NCI-H2196 (cell line): ENCODE results near the gene WDFY3.
A peak's percentile ranks its signal among the peaks of the same experiment; 100 is the strongest.

Source experiments
- DNase-seq: peaks from one replicate; lab custom pipeline; 2025; ENCODE audit not compliant: unreplicated experiment; lab: John Stamatoyannopoulos, UW

Gene WDFY3

DNA sequence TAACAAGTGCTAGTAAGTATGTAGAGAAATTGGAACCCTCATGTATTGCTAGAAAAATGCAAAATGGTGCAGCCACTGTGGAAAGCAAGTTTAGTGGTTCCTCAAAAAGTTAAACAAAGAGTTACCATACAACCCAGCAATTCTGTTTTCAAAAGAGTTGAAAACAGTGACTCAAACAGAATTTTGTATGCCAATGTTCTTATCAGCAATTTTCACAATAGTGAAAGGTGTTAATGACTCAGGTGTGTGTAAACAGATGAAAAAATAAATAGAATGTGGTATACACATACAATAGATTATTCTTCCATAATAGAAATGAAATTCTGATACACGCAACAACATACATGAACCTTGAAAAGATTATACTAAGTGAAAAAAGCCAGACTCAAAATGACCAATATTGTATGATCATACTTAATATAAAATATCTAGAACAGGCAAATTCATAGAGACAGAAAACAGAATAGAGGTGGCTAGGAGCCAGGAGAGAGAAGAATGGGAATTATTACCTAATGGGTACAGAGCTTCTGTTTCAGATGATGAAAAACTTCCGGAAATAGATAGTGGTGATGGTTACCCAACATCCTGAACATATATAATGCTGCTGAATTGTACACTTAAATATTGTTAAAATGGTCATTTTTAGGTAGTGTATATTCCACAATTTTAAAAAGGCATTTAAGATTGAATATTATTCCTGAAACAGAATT lies 51.6 kb downstream of the WDFY3 start:
- DNase-seq = no peak

DNA sequence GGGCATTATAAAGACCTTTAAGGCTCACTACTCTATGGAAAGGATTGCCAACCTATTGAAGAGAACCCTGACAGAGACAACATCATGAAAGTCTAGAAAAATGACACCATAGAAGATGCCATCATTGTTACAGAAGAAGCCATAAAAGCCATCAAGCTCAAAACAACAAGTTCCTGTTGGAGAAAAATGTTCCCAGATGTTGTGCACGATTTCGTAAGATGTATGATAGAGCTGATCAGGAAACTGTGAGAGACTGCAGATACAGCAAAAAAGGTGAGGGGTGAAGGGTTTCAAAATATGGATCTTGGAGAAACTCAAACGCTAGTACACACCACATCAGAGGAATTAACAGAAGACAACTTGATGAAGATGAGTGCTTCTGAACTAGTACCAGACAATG lies 53.3 kb downstream of the WDFY3 start:
- DNase-seq = no peak

DNA sequence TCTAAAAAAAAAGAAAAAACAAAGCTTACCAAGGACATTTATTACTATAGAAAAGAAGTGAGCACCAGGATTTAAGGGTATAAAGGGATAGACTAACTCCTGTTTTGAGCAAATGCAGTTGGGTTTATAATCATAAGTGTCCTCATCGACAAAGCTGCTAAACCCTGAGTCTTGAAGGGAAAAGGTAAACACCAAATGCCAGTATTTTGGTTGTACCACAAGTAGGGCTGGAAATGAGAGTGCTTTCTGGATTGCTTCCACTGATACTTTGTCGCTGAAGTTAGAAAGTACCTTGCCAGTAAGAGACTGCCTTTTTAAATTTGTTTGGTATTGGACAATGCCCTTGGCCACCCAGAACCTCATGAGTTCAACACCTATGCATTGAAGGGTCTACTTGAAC lies 53.7 kb downstream of the WDFY3 start:
- DNase-seq = no peak

DNA sequence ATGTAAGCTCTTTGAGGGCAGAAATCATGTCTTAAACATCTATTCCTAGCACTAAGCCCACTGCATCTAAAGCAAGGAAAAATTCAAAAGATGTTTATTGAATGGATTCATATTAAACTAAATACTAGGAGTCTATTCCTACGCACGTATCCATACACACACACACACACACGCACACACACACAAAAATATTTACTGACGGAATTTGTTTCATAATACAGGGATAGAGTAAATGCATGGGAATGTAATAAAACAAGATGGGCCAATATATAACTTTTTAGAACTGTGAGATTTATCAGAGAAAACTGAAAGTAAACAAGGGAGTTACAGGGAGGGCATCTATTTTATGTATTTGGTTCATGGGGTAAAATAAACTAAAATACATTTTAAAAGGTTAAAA lies 57.6 kb downstream of the WDFY3 start:
- no peak for DNase-seq

DNA sequence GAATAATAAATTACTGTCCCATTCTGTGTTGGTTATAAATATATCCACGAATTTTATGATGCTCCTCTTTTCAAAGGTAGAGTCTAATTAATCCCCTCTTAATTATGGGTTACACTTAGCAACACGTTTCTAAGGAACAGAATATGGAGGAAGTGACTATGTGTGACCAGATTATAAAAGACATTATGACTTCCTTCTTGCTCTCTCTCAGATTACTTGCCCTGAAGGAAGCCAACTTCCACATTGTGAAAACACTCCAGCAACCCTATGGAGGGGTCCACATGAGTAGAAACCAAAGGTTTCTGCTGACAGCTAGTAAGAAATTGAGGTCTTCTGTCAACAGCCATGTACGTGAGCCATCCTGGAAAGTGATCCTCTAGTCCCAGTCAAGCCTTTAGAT lies 59.3 kb downstream of the WDFY3 start:
- no peak for DNase-seq

DNA sequence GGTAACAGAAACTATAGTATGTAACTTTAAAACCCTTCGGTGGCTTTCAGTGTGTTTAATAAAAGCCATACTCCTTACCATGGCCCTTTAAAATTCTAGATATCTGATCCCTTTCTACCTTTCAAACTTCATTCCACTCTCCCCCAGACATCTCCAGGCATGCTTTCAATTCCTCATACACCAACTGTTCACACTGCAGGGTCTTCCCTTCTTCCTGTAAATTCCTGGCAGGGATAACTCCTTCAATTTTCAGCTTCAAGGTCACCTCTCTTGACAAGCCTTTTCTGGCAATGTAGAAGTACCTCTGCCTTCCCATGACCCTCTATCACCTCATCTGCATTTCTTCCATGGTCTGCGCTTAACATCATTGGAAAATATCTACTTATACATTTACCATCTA lies 60.8 kb downstream of the WDFY3 start:
- no peak for DNase-seq

DNA sequence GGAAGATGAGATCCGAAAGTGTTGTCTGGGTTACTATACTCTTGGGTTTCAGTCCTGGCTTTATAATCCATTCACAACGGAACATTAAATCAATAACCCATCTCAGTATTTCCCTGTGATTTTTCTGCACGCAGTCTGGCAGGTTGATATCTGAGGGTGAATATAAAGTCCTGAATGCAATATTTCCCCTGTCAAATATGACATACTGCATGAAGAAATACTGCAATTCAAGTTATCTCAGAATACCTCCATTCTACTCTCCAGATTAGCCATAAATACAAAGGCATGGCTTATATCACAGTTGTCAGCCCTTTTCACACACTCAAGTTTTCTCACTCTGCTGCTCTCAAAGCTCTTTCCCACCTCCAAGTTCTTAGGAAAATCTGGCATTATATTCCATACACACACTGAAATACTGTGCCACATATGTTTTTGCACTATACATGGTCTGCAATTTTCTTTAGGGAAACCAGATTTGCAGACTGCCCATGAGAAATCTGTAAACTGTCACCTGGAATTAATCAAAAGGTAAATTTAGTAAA lies 64.7 kb downstream of the WDFY3 start:
- no peak for DNase-seq

DNA sequence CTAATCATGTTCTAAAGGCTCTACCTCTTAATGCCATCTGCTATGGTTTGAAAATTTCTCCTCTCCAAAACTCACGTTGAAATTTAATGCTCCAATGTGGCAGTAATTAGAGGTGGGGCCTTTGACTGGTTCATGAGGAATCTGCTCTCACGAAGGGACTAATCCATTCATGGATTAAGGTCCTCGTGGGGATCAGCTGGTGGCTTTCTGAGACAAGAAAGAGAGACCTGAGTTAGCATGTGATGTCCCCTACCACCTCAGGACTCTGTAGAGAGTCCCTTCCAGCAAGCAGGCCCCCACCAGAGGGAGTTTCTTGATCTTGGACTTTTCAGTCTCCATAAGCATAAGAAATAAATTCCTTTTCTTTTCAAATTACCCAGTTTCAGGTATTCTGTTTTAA lies 65.3 kb downstream of the WDFY3 start:
- DNase-seq = no peak

DNA sequence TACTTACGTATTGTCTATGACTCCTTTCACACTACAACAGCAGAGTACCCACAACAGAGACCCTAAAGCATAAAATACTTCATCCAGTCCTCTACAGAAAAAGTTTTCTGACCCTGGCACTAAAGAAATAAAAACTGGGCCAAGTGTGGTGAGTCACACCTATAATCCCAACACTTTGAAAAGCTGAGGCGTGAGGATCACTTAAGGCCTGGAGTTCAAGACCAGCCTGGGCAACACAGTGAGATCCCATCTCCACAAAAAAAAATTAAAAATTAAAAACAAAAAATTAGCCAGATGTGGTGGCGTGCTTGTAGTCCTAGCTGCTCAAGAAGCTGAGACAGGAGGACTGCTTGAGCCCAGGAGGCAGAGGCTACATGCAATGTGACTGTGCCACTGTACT lies 66.9 kb downstream of the WDFY3 start:
- DNase-seq = no peak

DNA sequence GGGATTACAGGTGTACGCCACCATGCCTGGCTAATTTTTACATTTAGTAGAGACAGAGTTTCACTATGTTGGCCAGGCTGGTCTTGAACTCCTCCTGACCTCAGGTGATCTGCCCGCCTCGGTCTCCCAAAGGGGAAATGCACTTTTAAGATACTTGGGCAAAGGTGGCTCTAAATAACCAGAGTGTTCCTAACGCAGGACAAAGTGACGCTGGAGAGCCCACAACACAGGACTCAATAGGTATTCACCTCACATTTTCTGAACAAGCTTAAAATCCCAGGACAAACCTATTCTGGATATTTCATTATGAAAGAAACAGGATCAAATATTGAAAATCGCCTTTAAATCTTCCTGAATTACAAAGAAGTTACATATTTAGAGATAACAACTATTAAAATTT lies 69.0 kb downstream of the WDFY3 start:
- DNase-seq = no peak

DNA sequence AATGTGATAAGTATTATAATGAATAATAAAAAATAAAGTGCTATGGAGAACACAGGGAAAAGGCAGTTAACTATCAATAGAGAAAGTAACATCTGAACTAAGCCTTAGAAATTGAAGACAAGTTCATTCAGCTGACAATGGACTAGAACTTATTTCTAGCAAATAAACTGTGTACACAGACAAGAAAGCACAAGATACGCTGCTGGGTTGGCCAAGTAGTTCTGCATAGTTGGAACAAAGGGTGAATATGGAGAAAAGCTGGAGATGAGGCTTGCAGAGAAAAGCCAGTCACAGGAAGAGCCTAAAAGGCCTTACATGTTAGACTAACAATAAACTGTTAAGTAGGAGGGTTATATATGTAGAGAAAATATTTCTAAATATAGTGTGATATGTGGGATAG lies 71.2 kb downstream of the WDFY3 start:
- no peak for DNase-seq

DNA sequence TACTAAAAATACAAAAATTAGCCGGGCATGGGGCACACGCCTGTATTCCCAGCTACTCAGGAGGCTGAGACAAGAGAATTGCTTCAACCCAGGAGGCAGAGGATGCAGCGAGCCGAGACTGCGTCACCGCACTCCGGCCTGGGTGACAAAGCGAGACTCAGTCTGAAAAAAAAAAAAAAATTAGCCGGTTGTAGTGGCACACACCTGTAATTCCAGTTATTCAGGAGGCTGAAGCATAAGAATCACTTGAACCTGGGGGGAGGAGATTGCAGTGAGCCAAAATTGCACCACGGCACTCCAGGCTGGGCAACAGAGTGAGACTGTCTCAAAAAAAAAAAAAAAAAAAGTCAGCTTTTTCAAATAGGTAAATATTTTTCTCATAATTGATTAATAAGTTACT lies 71.9 kb downstream of the WDFY3 start:
- DNase-seq = no peak

DNA sequence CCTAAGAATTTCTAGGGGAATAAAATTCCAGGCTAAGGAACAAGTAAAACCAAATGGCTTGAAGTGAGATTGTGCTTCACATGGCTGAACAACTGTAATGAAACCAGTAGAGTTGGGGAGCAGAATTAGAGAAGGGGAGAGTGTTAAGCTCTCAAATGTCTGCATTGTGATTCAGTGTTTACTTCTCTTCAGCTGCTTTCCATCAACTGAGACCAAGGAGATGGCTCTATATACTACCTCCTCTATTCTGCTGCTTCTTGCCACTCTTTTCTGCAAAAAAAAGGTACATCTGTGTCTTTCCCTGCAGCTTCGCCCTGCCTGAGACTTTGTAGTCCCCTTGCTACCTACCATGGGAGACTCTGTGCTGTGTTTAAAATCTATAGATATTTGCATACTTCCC lies 73.5 kb downstream of the WDFY3 start:
- DNase-seq = no peak

DNA sequence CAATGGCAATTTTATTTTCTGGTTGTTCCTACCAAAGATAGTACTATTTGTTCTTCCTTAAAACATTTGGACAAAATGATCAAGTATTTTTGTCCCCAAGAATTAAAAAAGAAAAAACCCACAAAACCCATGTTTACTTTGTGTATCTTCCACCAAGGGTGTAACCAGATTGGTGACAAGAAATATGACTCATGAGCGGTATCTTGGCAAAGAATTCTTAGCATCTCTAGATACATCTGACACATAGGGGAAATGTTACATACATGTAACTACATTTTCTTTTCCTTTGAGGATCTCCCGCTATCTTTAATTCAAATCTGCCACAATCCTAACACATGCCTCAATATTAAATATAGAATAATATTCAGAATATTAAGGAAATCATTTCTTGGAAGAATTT lies 78.7 kb downstream of the WDFY3 start:
- DNase-seq = no peak

DNA sequence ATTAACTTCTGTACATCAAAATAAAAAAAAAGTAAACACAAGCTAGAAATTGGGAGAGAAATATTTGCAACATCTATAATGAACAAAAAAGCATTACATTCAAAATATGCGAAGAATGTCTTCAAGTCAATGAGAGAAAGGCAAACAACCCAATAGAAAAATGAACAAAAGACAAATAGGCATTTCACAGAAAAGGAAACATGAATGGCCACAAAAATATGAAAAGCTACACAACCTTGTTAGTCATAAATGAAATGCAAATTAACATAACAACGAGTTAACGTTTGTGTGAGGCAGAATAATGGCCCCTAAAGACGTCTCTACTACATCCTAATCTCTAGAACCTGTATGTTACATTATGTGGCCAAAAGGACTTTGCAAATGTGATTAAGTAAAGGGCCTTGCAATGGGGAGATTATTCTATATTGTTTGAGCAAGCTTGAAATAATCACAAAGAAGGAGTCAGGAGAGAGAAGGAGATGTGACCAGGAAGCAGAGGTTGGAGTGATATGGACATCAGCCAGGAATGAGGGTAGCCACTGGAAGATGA lies 86.8 kb downstream of the WDFY3 start:
- no peak for DNase-seq

DNA sequence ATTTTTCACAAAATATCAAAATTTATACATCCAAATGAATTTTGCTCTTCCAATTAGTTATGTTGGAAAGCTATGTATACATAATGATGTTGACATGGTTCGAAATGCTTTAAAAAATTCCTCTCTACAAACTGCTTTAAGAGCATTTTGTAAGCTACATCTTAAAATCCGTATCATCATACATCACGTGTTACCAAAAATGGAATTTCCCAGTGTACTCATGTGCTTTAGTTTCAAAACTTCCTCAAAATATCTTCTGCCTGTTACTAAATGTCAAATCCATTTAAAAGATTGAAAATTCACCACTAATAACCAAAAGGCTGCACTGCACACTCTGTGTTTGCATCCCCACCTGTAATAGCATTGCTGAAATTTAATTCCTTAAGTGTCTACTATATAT lies 87.9 kb downstream of the WDFY3 start:
- DNase-seq = no peak

DNA sequence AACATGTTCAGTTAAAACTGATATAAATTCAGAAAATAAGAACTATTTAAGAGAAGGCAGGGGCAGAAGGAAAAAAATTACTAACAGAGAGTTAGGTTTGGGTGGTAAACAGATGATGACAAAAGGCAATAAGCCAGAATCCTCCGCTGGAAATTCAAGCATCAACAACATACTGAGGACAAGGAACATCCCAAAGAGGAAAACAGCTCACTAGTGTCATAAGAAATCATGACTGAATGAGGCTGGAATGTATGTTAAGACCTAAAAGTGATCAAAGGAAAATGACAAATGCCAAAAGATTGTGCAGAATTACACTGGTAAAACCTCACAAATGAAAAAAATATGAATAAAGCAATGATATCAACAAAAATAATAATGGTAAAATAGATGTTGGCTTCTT lies 88.4 kb downstream of the WDFY3 start:
- no peak for DNase-seq

DNA sequence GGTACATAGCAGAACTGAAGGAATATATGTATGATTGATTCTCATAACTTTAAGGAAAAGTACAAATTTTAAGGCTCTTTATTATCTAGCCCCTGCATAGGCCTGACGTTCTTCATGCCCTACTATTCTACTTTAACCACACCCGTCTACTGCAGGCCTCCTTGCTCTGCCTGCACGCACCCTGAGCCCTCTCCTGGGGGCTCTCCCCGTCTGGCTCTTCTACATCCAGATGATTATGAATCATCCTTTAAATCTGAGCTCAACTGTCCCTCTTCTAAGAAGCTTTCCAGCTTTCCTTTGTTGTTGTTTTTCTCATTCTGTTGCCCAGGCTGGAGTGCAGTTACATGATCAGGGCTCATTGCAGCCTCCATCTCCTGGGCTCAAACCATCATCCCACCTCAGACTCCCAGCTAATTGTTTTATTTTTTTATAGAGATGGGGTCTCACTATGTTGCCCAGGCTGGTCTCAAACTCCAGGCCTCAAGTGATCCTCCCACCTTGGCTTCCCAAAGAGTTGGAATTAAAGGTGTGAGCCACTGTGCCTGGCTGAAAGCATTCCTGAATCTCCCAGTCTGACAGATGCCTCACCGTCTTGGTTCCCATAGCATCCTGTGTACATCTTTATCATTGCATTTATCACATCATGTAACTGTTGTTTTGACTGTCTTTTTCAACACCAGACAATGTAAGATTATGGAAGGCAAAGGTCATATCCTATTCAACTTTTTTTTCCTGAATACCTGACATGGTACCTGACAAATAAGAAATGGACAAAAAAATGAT lies 89.2 kb downstream of the WDFY3 start:
- no peak for DNase-seq

DNA sequence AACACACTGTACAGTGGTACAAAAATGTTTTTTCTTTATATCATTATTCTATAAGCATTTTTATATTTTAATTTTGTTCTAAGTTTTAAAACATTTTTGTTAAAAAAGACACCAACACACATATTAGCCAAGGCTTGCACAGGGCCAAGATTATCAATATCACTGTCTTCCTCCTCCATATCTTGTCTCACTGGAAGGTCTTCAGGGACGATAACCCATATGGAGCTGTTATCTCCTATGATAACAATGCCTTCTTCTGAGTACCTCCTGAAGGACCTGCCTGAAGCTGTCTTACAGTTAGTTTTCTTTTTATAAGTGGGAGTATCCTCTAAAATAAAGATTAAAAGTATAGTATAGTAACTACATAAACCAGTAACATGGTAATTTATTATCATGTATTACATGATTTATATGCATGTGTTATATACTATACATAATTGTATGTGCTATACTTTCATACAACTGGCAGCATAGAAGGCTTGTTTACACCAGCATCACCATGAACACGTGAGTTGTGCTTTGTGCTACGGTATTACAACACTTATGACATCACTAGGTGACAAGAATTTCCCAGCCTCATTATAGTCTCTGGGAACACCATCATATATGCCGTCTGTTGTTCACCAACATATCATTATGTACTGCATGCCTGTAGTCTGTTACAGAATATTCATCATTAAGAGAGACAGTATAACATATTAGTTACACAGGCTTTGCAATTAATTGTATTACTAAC lies 90.7 kb downstream of the WDFY3 start:
- no peak for DNase-seq

DNA sequence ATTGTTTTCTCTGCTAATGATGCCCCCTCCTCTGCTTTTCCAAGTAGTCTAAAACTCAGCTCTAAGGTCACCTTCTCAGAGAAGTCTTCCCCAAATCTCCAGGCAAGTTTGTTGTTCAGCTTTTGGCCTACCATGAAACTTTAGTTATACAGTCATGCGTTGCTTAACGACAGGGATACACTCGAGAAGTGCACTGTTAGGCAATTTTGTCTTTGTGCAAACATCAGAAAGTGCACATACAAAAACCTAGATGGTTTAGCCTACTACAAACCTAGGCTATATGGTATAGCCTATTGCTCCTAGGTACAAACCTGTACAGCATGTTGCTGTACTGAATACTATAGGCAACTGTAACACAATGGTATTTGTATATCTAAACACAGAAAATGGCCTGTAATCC lies 91.9 kb downstream of the WDFY3 start:
- no peak for DNase-seq

DNA sequence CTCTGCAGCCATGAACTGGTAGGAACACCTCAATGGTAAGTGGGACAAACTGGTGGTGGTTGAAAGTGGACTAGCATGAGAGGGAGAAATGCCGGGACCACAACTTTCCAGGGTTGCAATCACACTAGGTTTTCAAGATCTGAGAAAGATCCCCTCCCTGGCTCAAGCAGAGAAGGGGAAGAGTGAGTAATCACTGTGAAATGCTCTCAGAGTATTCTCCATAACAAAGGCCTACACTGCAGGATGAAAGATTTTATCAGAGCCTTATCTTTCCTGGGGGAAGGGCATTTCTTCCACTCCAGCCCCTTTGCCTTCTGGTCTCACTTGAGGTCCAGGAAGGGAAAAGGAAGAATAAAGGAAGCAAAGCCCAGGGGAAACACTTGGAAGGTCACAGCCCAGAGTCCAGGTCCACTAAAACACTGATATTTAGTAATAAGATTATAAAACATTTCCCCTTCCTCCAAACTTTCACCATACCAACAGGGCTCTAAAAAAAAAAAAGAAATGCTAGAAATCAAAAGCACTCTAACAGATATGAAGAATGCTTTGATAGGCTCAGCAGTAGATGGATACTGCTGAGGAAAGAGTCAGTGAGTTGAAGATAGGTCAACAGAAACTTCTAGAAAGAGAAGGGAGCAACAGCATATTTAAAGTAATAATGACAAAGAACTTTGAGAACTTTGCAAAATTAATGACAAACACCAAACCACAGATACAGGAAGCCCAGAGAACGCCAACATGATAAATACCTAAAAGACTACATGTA lies 95.9 kb downstream of the WDFY3 start:
- DNase-seq = peak; percentile 4
